LNCaP clone FGC (cell line): ENCODE results near the gene TDRD9.

Source experiments
- DNase-seq: peaks from one replicate; pipeline ENCODE4 v3.0.0-alpha.2; 2011; ENCODE audit warnings: low read depth
- H3K4me3 ChIP-seq: 2 replicates; pipeline ENCODE4 v1.5.1; 2011; ENCODE audit warnings: mild to moderate bottlenecking, low read depth, low read length, control low read depth
- TF ChIP-seq, protein P1 (sequence below): IDR thresholded peaks from 2 replicates; pipeline ENCODE4 v1.5.1; 2012; ENCODE audit warnings: mild to moderate bottlenecking; ENCODE audit not compliant: control insufficient read depth, insufficient read depth; ENCODE audit errors: extremely low read depth

Gene TDRD9

DNA sequence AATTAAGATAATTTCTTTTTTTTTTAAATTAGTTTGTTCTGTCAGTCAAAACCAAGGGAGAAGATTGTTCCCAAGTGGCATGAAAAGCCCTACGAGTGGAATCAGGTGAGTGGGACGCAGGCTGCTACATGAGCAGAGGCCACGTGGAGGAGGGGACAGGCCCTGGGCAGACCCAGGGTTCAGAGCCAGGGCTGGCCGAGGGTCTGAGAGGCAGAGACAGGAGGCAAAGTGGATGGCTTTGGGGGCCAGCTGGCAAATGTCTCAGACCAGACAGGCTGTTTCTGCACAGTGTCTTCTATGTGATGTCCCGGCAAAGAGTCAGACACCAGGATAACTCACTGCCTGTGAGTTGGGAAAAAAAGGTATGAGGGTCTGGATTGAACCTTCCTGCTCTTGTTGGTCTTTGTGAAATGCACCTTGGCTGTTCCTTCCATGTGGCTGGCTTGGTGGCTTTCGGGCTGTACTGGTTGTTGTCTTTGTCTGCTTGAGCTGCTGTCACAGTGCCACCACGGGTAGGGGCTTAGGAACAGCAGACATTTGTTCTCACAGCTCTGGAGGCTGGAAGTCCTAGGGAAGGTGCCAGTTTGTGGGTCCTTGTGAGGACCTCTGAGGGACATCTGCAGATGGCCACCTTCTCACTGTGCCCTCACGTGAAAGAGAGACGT lies 121.5 kb downstream of the TDRD9 start:
- TF ChIP-seq, protein P1, sequence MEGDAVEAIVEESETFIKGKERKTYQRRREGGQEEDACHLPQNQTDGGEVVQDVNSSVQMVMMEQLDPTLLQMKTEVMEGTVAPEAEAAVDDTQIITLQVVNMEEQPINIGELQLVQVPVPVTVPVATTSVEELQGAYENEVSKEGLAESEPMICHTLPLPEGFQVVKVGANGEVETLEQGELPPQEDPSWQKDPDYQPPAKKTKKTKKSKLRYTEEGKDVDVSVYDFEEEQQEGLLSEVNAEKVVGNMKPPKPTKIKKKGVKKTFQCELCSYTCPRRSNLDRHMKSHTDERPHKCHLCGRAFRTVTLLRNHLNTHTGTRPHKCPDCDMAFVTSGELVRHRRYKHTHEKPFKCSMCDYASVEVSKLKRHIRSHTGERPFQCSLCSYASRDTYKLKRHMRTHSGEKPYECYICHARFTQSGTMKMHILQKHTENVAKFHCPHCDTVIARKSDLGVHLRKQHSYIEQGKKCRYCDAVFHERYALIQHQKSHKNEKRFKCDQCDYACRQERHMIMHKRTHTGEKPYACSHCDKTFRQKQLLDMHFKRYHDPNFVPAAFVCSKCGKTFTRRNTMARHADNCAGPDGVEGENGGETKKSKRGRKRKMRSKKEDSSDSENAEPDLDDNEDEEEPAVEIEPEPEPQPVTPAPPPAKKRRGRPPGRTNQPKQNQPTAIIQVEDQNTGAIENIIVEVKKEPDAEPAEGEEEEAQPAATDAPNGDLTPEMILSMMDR: no peak
- no peak overlapping the region for H3K4me3 ChIP-seq
- no peak for DNase-seq

DNA sequence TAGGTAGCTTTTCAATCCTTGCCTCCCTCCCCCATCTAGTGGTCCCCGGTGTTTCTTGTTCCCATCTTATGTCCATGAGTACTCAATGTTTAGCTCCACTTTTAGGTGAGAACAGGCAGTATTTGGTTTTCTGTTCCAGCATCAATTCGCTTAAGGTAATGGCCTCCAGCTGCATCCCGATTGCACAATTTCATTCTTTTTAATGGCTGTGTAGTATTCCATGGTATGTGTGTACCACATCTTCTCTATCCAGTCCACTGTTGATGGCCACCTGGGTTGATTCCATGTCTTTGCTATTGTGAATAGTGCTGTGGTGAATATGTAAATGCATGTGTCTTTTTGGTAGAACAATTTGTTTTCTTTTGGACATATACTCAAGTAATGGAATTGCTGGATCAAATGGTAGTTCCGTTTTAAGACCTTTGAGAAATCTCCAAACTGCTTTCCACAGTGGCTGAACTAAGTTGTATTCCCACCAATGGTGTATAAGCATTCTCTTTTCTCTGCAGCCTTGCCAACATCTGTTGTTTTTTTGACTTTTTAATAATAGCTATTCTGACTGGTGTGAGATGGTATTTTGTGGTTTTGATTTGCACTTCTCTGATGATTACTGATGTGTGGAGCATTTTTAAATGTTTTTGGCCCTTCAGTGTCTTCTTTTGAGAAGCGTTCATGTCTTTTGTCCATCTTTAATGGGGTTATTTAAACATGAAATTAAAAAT lies 123.0 kb downstream of the TDRD9 start:
- TF ChIP-seq, protein P1: no peak
- H3K4me3 ChIP-seq: no peak overlapping the region
- DNase-seq: no peak

DNA sequence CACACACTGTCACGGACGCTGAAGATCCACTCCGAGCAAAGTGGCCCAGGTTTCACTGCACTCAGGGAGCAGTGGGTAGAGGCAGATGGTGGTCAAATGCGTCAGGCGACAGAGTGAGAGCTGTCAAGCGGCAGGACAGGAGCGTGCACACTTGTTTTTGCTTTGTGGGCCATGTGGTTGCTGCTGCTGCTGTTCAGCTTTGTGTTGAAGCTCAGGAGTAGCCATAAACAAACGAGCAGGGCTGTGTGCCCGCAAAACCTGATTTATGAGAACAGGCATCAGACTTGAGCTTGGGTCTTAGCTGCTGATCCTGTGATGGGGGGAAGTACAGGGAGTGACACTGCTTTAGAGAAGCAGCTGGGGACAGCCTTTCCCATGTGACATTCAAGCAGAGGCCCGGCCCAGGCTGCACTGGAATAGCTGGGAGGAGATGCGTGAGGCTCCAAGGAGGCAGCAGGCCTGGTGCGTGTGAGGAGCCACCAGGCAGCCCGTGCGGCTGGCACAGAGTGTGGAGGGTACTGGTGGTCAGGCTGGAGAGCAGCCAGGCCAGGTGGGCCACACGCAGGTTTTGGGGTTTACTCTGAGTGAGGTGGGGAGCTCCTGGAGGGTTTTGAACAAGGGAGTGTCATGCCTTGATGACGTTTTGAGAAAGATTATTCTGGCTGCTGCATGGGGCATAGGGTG lies 126.1 kb downstream of the TDRD9 start:
- no peak for DNase-seq
- TF ChIP-seq, protein P1: no peak
- no peak overlapping the region for H3K4me3 ChIP-seq

DNA sequence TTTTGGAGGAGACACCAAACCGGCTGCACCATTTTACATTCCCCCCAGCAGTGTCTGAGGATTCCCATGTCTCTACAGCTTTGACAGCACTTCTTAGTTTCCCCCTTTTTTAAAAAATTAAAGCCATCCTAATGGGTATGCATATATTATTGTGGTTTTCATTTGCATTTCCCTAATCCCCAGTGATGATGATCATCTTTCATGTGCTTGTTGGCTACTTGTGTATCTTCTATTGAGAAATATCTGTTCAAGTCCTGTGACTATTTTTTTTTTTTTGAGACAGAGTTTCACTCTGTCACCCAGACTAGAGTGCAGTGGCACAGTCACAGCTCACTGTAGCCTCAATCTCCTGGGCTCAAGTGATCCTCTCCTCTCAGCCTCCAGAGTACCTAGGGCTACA lies 134.0 kb downstream of the TDRD9 start:
- TF ChIP-seq, protein P1: no peak
- no peak overlapping the region for H3K4me3 ChIP-seq
- no peak for DNase-seq

DNA sequence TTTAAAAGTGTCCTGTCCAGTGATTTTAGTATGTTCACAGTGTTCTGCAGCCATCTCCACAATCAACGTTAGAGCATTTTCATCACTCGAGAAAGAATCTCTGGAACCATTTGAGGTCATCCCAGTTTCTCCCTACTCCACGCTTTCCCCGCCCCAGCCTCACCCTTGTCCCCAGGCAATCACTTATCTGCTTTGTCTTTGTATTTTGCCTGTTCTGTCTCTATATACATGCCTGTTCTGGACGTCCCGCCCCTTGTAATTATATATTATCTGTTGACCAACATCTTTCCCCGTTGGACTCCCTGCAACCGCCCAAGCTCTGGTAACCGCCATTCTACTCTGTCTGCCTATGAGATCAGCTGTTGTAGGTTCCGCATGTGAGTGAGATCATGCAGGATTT lies 135.7 kb downstream of the TDRD9 start:
- TF ChIP-seq, protein P1: no peak
- H3K4me3 ChIP-seq: no peak overlapping the region
- no peak for DNase-seq

DNA sequence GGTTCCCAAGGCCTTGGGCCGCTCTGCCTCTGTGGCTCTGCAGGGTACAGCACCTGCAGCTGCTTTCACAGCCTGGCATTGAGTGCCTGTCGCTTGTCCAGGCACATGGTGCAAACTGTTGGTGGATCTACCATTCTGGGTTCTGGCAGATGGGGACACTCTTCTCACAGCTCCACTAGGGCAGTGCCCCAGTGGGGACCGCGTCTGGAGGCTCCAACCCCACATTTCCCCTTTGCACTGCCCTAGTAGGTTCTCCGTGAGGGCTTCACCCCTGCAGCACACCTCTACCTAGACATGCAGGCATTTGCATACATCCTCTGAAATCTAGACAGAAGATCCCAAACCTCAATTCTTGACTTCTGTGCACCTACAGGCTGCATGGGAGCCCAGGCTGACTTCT lies 138.0 kb downstream of the TDRD9 start:
- no peak for DNase-seq
- no peak overlapping the region for H3K4me3 ChIP-seq
- TF ChIP-seq, protein P1: no peak
